HCT116 (cell line): ENCODE data around the gene ZSCAN2. TPM values are rescaled to one million over a fixed set of nuclear protein-coding genes. Genes with fewer than 3 reads are reported as not detected.

Experiments used
- total RNA-seq: library from RNA; stranded (reverse); gene quantifications from one replicate; pipeline ENCODE4 v1.2.1, GENCODE V29; 2021; ENCODE audit not compliant: unreplicated experiment

Gene ZSCAN2
- total RNA-seq, 1 experiment from 2014 or later, result 15.5 TPM

Other genes starting within 250 kb of the ZSCAN2 start
- 35.6 TPM for gene WDR73, start 53.3 kb downstream of the ZSCAN2 start, total RNA-seq
- 9.8 TPM for gene NMB, start 57.2 kb downstream of the ZSCAN2 start, total RNA-seq
- 175 TPM for gene SEC11A, start 115.1 kb downstream of the ZSCAN2 start, total RNA-seq
- 26.4 TPM for gene ZNF592, start 147.6 kb downstream of the ZSCAN2 start, total RNA-seq
- gene ALPK3, start 216.3 kb downstream of the ZSCAN2 start, total RNA-seq, result 2.0 TPM